Hypothalamus (tissue), 51 donors: ENCODE results near the gene ZNRD2.

ENCODE experiments used
- DNase-seq, 51 donors: peaks; one replicate each; lab custom pipeline; 2025; lab: John Stamatoyannopoulos, UW

ZNRD2 gene

DNA sequence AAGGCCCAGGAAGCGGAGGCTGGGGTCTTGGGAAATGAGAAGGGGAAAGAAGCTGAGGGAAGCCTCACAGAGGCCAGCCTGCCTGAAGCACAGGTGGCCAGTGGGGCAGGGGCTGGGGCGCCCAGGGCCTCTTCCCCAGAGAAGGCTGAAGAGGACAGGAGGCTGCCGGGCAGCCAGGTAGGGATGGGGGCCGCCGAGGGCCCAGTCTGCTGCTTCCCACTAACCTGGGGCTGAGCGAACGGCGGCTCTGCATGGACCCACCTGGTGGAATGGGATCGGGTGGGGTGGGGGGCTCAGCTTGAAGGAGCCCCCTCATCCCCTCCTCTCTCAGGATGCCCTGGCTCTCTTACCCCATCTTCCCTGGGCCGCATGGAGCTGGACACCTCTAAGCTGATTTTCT lies 13.3 kb downstream of the ZNRD2 start:
- DNase-seq: no peak

DNA sequence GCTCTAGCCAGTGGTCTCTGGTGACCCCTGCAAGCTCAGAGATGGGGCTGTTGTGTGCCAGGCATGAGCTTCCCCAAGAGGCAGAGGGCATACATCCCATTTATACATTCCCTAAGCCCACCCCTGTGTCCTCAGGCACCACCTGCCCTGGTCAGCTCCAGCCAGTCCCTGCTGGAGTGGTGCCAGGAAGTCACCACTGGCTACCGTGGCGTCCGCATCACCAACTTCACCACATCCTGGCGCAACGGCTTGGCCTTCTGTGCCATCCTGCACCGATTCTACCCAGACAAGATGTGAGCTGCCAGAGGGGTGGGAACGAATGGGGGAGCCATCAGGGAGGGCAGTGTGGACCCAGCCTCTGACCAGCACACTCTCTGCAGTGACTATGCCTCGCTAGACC lies 13.8 kb downstream of the ZNRD2 start:
- no peak for DNase-seq

- DNase-seq: peak in 19 of 51 donors; percentile 9 to 67 (median 28)
These were observed 14.5 kb downstream of the ZNRD2 start for GRCh38 chr11:65584723-65585171.

DNA sequence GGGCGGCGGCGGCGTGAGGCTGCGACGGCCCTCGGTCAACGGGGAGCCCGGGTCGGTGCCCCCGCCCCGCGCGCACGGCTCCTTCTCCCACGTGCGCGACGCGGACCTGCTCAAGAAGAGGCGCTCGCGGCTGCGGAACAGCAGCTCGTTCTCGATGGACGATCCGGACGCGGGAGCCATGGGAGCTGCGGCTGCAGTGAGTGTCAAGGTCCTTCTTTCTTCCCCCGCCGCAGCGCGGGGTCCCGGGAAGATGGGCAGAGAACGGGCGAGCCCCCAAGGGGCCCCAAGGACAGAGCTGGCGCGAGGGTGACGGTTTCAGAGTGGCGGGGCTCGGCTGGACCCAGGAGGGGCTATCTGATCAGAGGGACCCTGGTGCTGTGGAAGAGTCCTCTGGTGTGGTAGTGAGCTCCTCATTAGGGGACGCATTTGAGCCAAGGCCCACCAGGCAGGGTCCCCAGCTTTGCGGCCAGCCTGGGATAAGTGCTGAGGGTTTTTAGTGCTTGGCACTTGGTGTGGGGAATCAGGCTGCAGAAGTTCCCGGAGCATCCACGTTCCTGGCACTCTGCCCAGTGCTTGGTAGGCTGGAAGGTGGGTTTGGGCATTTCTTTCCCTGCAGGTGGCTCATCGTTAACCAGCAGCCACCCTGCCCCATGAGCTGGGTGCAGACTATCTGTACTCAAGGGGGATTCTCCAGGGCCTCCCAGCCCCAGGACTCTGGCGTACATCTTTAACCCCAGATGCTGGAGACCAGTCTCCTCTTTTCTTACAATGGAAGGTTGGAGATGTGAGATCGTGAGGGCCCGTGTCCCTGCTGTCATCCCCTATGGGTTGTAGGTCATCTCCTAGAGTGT lies 15.3 kb downstream of the ZNRD2 start:
- DNase-seq: no peak

GRCh38 chr11:65586247-65586630 lies 16.0 kb downstream of the ZNRD2 start:
- DNase-seq: no peak

DNA sequence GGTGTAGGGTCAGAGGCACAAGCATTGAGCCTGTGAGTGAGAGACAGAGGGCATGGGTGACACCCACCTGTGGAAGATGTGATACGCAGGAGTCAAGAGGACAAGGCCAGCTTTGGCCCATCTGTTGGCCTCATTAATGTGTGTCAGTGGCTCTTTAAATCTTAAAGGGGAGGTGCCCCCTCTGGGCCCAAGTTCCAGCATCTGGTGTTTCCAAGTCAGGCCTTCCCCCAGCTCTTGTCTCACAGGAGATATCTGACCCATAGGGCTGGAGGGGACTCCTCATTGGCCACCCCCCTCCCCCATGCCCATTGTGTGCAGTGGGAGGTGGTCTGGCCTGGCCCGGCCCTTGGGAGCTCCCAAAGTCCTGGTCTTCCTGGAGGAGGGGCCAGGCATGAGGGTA lies 16.4 kb downstream of the ZNRD2 start:
- no peak for DNase-seq

DNA sequence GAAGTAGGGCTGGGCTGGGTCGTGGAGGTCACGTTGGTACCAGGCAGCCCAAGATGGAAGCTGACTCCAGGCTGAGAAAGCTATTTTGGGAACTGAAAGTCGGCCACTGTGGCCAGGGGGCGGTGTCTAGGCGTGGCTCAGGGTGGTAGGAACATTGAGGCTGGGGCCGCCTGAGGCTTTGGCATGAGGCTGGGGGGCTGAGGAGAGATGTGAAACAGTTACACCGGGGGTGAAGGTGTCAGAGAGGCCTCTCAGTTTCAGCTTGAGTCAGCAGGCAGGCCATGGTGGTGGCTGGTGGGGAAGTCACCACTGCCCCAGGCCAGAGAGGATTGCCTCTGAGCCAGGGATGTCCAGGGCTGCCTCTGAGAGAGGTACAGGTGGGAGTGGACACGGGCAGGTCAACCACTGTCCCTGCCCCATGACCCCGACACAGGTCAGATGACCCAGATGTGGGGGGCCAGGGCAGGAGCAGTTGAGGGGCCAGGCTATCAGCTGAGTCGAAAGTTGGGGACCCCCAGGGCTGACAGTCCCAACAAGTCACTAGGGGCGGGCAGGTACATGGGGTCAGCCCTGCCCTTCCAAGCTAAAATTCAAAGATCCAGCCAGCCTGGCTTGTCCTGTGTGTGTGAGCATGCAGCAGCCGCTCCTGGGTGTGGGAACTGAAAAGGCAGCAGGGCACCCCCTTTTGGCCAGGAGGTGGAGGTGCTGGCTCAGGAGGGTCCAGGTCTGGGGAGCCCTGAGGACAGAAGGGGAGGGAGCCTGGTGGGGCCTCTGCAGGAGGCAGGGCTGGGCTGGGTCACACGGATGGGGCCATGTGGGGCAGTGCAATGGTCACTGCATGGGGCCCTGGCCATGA lies 18.1 kb downstream of the ZNRD2 start:
- DNase-seq: peak in 4 of 51 donors; percentile 11 to 43 (median 23)

DNA sequence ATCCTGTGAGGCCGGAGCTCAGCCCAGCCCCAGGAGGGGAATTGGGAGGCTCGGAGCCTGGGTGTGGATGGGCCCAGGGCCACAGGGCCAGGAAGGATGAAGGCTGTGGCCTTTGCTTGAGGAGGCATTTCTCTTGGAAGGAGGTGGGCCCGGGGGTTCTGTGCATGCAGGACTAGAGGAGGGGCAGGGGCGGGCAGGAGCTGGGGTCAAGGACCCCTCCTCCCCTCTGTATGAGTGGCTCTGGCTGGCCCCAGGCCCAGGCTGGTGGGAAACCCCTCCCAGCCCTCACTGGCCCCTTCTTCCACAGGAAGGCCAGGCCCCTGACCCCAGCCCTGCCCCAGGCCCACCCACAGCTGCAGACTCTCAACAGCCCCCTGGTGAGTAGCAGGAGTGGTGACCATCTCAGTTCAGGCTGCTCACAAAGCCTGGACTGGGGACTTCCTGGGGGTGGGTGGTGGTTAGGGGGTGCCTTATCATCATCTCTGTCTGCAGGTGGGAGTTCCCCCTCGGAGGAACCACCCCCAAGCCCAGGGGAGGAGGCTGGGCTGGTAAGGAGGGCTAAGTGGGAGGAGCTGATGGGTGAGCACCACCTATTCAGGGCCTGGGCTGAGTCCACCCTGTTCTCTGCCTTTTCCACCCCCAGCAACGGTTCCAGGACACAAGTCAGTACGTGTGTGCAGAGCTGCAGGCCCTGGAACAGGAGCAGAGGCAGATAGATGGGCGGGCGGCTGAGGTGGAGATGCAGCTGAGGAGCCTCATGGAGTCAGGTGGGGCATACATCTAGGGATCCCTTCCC lies 19.4 kb downstream of the ZNRD2 start:
- no peak for DNase-seq

DNA sequence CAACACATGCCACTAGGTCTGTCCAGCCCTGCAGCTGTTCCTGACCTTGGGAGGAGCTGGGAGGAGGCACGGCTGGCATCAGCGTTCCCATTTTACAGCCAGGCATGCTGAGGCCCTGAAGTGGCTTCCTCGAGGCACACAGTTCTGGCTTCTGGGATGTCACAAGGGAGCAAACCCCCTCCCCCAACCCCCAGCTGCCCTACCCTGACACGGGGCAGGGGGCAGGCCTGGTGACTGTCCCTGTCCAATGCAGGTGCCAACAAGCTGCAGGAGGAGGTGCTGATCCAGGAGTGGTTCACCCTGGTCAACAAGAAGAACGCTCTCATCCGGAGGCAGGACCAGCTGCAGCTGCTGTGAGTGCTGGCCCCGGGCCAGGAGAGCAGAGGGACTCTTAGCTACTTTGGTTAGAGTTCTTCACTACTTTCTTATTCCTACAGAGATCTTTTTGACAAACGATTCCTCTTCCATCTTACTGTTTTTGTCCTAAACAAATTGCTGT lies 20.0 kb downstream of the ZNRD2 start:
- peak in 3 of 51 donors; percentile 18 to 29 (median 23) for DNase-seq

GRCh38 chr11:65591939-65592857 lies 21.9 kb downstream of the ZNRD2 start:
- no peak for DNase-seq

GRCh38 chr11:65592858-65593517 lies 22.7 kb downstream of the ZNRD2 start:
- no peak for DNase-seq

DNA sequence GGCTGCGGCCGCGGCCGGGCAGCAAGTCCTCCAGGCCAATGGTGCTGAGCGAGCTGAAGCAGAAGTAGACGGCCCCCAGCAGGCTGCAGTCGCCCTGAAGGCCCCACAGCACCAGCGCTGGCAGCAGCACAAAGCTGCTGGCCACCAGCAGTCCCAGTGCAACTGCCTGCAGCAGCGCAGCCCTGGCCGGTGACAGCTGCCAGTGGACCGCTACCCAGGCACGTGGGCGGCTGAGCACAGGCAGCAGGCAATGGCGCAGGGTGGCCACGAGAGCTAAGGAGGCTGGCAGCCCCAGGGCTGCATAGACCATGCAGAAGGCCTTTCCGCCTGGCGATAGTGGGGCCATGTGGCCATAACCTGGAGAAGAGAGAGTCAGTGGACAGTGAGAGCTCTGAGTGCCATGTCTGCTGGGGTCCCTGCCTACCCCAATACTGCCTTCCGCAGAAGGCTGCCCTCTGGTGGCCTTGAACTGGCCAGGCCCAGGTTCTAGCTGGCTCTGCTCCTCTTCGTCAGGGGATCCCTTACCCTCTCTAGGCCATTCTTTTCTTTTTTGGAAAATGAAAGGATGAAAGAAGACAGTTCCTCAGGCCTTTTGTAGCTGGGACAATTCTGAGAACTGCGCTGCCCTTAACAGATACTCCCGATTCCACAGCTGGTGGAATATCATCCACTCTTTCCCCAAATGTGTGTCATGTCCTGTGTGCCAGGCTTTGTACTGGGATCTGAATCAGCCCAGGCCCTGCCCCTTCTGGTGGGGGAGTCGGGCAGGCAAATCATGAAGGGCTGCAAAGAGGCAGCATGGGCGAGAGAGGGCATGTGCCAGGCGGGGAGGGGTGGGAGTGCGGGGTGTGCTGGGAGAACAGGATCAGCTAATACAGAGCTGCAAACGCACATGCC lies 23.5 kb downstream of the ZNRD2 start:
- DNase-seq: peak in 42 of 51 donors; percentile 28 to 83 (median 64)

DNA sequence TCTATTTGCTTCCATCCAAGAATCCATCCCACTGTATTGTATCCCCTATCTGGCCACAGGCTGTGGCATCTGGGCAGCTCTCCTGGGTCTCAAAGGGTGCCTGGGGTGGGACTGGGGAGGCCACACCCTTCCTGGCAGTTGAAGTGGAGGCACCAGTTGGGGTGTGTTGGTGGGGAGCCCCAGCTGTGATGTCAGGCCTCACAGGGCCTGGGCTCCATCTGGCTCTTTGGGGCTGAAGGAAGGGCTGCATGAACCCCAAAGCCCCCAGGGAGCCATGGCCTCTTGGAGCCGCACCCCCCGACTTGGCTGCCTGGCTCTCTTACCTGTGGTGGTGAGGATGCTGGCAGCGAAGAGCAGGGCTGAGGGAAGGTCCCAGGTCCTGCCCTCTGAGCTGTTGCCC lies 24.9 kb downstream of the ZNRD2 start:
- no peak for DNase-seq

- DNase-seq: no peak
These were observed 25.4 kb downstream of the ZNRD2 start, which contains the start of gene KCNK7 for GRCh38 chr11:65595543-65596281. Gene KCNK7, minus strand, starts transcription at chr11:65595800. Its CDS starts 28 bp downstream, at chr11:65595772.

DNA sequence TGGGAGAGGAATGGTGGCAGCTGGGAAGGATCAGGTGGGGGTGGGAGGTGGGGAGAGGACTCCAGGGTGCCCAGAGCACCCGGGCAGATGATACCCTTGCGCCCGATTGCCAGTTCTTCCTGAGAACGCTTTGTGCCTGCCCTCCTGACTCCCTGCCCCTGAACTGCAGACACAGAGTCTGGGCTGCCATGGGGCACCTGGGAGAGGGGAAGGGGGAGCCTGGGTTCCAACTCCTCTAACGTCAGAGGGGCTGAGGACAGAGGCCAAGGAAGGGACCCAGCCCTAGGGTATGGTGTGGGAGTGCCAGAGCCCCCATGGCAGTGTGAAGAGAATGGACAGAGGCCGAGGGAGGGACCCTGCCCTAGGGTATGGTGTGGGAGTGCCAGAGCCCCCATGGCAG lies 26.2 kb downstream of the ZNRD2 start:
- DNase-seq: no peak

- DNase-seq: no peak
These were observed 28.0 kb downstream of the ZNRD2 start for GRCh38 chr11:65598258-65598699.
